ENCODE data around the gene RHOT1.

GRCh38 chr17:32120716-32121115 is 21.6 kb upstream of the RHOT1 start:
- TF ChIP-seq CREB1 (IDR thresholded peaks at IDR 0.05; ENCODE audit: low read depth), result no peak
- no peak for TF ChIP-seq TCF12 (IDR thresholded peaks at IDR 0.05; ENCODE audit: low read depth)
- TF ChIP-seq TAF1 (IDR thresholded peaks at IDR 0.05; ENCODE audit: low read depth), result no peak
- TF ChIP-seq RAD21 (IDR thresholded peaks at IDR 0.05; ENCODE audit: low read depth), result no peak
- no peak for TF ChIP-seq TEAD4 (IDR thresholded peaks at IDR 0.05)
- no peak for TF ChIP-seq EP300 (IDR thresholded peaks at IDR 0.05; ENCODE audit: borderline replicate concordance)
- no peak for TF ChIP-seq FOXM1 (IDR thresholded peaks at IDR 0.05; ENCODE audit: borderline replicate concordance, low read depth)
- no peak for TF ChIP-seq MAX (IDR thresholded peaks at IDR 0.05)
- no peak for TF ChIP-seq YY1 (IDR thresholded peaks at IDR 0.05; ENCODE audit: low read depth)
- no peak for TF ChIP-seq EGR1 (IDR thresholded peaks at IDR 0.05)
- no peak for TF ChIP-seq REST (IDR thresholded peaks at IDR 0.05; ENCODE audit: low read depth)
- no peak for TF ChIP-seq CEBPB (IDR thresholded peaks at IDR 0.05)
- no peak for TF ChIP-seq NFIC (IDR thresholded peaks at IDR 0.05)

All from Ishikawa (cell line).